ENCODE data around the gene HDAC11.

GRCh38 chr3:13526626-13526949 lies 46.5 kb downstream of the HDAC11 start:
- TF ChIP-seq SUZ12 (IDR thresholded peaks at IDR 0.05; ENCODE audit: extremely low read depth, insufficient read depth, insufficient read length) (no peak), YY1 (IDR thresholded peaks at IDR 0.05; ENCODE audit: insufficient read depth, insufficient read length) (no peak), ZNF274 (IDR thresholded peaks at IDR 0.05; ENCODE audit: low read depth, low read length) (no peak)

All from NT2/D1 (cell line).